Stimulated activated CD4-positive, alpha-beta T cell treated with anti-CD3 and anti-CD28 coated beads, TNF-alpha, amount 100 ng/mL, for 24 hours (primary cell): ENCODE data around the gene RNU2-1.
"Not testable (repeated sequence)": the region's sequence is repeated elsewhere in the genome, so short reads cannot be mapped to it uniquely, and the experiment has no call there.

Source experiments
- DNase-seq, 3 experiments: peaks; one replicate each; pipeline ENCODE4 v3.0.0-alpha.2; 2020; ENCODE audit warnings: low read depth in 3 of 3

RNU2-1 gene

GRCh38 chr17:43216369-43216761 is 17.4 kb downstream of the RNU2-1 start:
- DNase-seq, result no peak

- DNase-seq, result no peak
Measured at GRCh38 chr17:43215341-43215740, 18.4 kb downstream of the RNU2-1 start.

- no peak for DNase-seq
Measured at GRCh38 chr17:43213545-43213944, 20.2 kb downstream of the RNU2-1 start.

GRCh38 chr17:43212641-43213490 is 20.9 kb downstream of the RNU2-1 start:
- DNase-seq, result no peak

GRCh38 chr17:43211480-43212402 is 22.0 kb downstream of the RNU2-1 start, which contains the start of gene TMEM106A:
TMEM106A (plus strand) TSS chr17:43211875; CDS start chr17:43213042, 1,167 bp downstream.
- DNase-seq, result peak; percentile 47 to 73 (median 61)

GRCh38 chr17:43211123-43211479 is 22.7 kb downstream of the RNU2-1 start:
- no peak for DNase-seq

- no peak for DNase-seq
Measured at GRCh38 chr17:43210576-43210975, 23.2 kb downstream of the RNU2-1 start.

GRCh38 chr17:43203013-43203412 is 30.8 kb downstream of the RNU2-1 start:
- DNase-seq, result not testable (repeated sequence)

- DNase-seq, result no peak
Measured at GRCh38 chr17:43200127-43200526, 33.6 kb downstream of the RNU2-1 start.

GRCh38 chr17:43199633-43200032 is 34.1 kb downstream of the RNU2-1 start:
- no peak for DNase-seq

GRCh38 chr17:43193251-43193650 is 40.5 kb downstream of the RNU2-1 start:
- no peak for DNase-seq

GRCh38 chr17:43186656-43187055 is 47.1 kb downstream of the RNU2-1 start:
- not testable (repeated sequence) for DNase-seq

- no peak for DNase-seq
Measured at GRCh38 chr17:43183921-43184320, 49.9 kb downstream of the RNU2-1 start.
